Endothelial cell of umbilical vein (primary cell): ENCODE results near the gene M1AP. TPM values are rescaled to one million over a fixed set of nuclear protein-coding genes. Genes with fewer than 3 reads are reported as not detected.

ENCODE experiments used
- BruUV-seq: library from RNA; stranded (reverse); fragments of 400-500 nt; replicated peaks from 2 replicates; lab custom pipeline; 2021; lab: Mats Ljungman, UMichigan
- CTCF ChIA-PET: fragments of 300-600, 350-600 bp; sonication (Branson Sonifier 250); formaldehyde crosslinking; loops from one replicate; lab custom pipeline; 2021; ENCODE audit warnings: antibody characterized with exemption, inconsistent platforms; lab: Charles Lee
- POLR2A ChIA-PET: fragments of 300-600, 350-600 bp; sonication (Branson Sonifier 250); formaldehyde crosslinking; loops from one replicate; lab custom pipeline; 2021; ENCODE audit warnings: antibody characterized with exemption, inconsistent platforms; lab: Charles Lee
- DNase-seq: peaks from one replicate; pipeline ENCODE4 v3.0.0-alpha.2; 2011; ENCODE audit warnings: low read depth, low spot score
- FAIRE-seq: peaks from 2 replicates; lab custom pipeline; 2011; peaks lifted over from hg19 to GRCh38; lab: Jason Lieb, UNC
- H2AFZ ChIP-seq: 2 replicates; pipeline ENCODE4 v1.6.0; 2012; ENCODE audit warnings: low read depth, low read length, control low read depth, inconsistent platforms
- H3K27ac ChIP-seq: 2 replicates; pipeline ENCODE4 v1.5.1; 2011; ENCODE audit warnings: low read depth, mild to moderate bottlenecking, control low read depth, low read length, moderate library complexity; ENCODE audit not compliant: insufficient read depth
- H3K27me3 ChIP-seq, 2 experiments: 2 replicates each; pipeline versions ENCODE4 v1.6.0 to v1.6.1; 2011; ENCODE audit warnings: low read length in 2 of 2, mixed read lengths in 1 of 2; ENCODE audit not compliant: control insufficient read depth in 2 of 2, insufficient read depth in 2 of 2
- H3K36me3 ChIP-seq, 2 experiments: 2 replicates in 1 of 2; 3 replicates in 1 of 2; pipeline ENCODE4 v1.5.1; 2011; ENCODE audit warnings: low read length in 2 of 2, mild to moderate bottlenecking in 1 of 2, moderate library complexity in 1 of 2; ENCODE audit not compliant: control insufficient read depth in 2 of 2, insufficient read depth in 2 of 2; ENCODE audit errors: extremely low read depth in 1 of 2
- H3K4me1 ChIP-seq: 3 replicates; pipeline ENCODE4 v1.5.1; 2011; ENCODE audit warnings: mild to moderate bottlenecking, low read length; ENCODE audit not compliant: control insufficient read depth, insufficient read depth; ENCODE audit errors: extremely low read depth
- H3K4me2 ChIP-seq: 2 replicates; pipeline ENCODE4 v1.6.1; 2011; ENCODE audit warnings: low read length, control low read depth, mixed read lengths; ENCODE audit not compliant: insufficient read depth
- H3K4me3 ChIP-seq, 3 experiments: fragments of 200-600 bp in 1 of 3; sonication (generic), shearing (Covaris generic) in 1 of 3; replicated peaks in 1 of 3; 2 replicates each; pipeline ENCODE4 v1.5.1; 2011 to 2016; ENCODE audit warnings: control low read depth in 3 of 3, low read length in 3 of 3, mild to moderate bottlenecking in 2 of 3, inconsistent platforms in 1 of 3, low read depth in 1 of 3, moderate library complexity in 1 of 3; ENCODE audit not compliant: insufficient read depth in 1 of 3
- H3K79me2 ChIP-seq: 2 replicates; pipeline ENCODE4 v1.6.0; 2012; ENCODE audit warnings: low read length, inconsistent platforms; ENCODE audit not compliant: control insufficient read depth, insufficient read depth
- H3K9ac ChIP-seq: replicated peaks from 2 replicates; pipeline ENCODE3; 2011; ENCODE audit warnings: low read length, control low read depth; ENCODE audit not compliant: insufficient read depth; ENCODE audit errors: extremely low read depth
- H3K9me1 ChIP-seq: replicated peaks from 3 replicates; pipeline ENCODE4 v1.6.0; 2011; ENCODE audit warnings: mild to moderate bottlenecking, low read length; ENCODE audit not compliant: control insufficient read depth, insufficient read depth; ENCODE audit errors: extremely low read depth
- H3K9me3 ChIP-seq: replicated peaks from 2 replicates; pipeline ENCODE4 v1.5.1; 2012; ENCODE audit warnings: low read length, inconsistent platforms; ENCODE audit not compliant: control insufficient read depth, insufficient read depth
- H4K20me1 ChIP-seq: replicated peaks from 2 replicates; pipeline ENCODE3; 2011; ENCODE audit warnings: mild to moderate bottlenecking, low read length; ENCODE audit not compliant: control insufficient read depth, insufficient read depth; ENCODE audit errors: extremely low read depth
- CTCF ChIP-seq, 2 donors: IDR thresholded peaks; 1 replicate in 1 of 2; 2 replicates in 1 of 2; pipeline ENCODE4 v1.5.1; 2011; ENCODE audit warnings: low read length in 2 of 2, mild to moderate bottlenecking in 2 of 2, moderate library complexity in 2 of 2, control low read depth in 1 of 2, inconsistent platforms in 1 of 2, low read depth in 1 of 2; ENCODE audit not compliant: insufficient read depth in 1 of 2; ENCODE audit errors: extremely low read depth in 1 of 2
- EZH2 ChIP-seq: IDR thresholded peaks from 2 replicates; pipeline ENCODE4 v1.6.1; 2012; ENCODE audit warnings: borderline replicate concordance, low read depth, mild to moderate bottlenecking, moderate library complexity, low read length, inconsistent platforms; ENCODE audit not compliant: severe bottlenecking
- FOS ChIP-seq: IDR thresholded peaks from 2 replicates; pipeline ENCODE4 v1.6.1; 2011; ENCODE audit warnings: mild to moderate bottlenecking, low read length, moderate library complexity, borderline replicate concordance; ENCODE audit not compliant: insufficient read depth
- GATA2 ChIP-seq: IDR thresholded peaks from 2 replicates; pipeline ENCODE4 v1.7.0; 2011; ENCODE audit warnings: low read depth, mild to moderate bottlenecking, moderate library complexity, mixed read lengths, low read length; ENCODE audit not compliant: insufficient read length, insufficient read depth
- JUN ChIP-seq: IDR thresholded peaks from 2 replicates; pipeline ENCODE4 v1.6.1; 2011; ENCODE audit warnings: borderline replicate concordance, low read depth; ENCODE audit not compliant: insufficient read length, insufficient read depth
- MAX ChIP-seq: IDR thresholded peaks from 2 replicates; pipeline ENCODE4 v1.6.1; 2011; ENCODE audit not compliant: insufficient read depth, insufficient read length
- MYC ChIP-seq: IDR thresholded peaks from one replicate; pipeline ENCODE4 v1.6.1; 2011; ENCODE audit warnings: mild to moderate bottlenecking, low read depth, low read length
- POLR2A ChIP-seq: IDR thresholded peaks from 2 replicates; pipeline ENCODE4 v1.6.1; 2012; ENCODE audit warnings: low read depth, mild to moderate bottlenecking, control low read depth, low read length
- POLR2AphosphoS5 ChIP-seq: IDR thresholded peaks from 2 replicates; pipeline ENCODE4 v1.6.1; 2012; ENCODE audit warnings: low read depth, mild to moderate bottlenecking, control low read depth, low read length, moderate library complexity; ENCODE audit not compliant: insufficient read depth
- dilution Hi-C: fragments of 300-500 bp; cut with MboI; formaldehyde crosslinking; loops from one replicate; pipeline ENCODE4 v1.15.0; 2019; ENCODE audit warnings: low sequenced_read_pairs; ENCODE audit not compliant: extremely low pct_ligation_motif_present
- intact Hi-C: fragments of 100-400 bp; cut with micrococcal nuclease; formaldehyde crosslinking; loops from one replicate; pipeline ENCODE4 v1.10.0; 2022
- polyA plus RNA-seq, 4 experiments: library from polyadenylated mRNA; depleted of rRNA in 3 of 4; stranded (reverse) in 3 of 4; unstranded in 1 of 4; fragments of >200 nt; gene quantifications; 2 replicates each; pipeline versions ENCODE4 v1.2.1 to v1.2.3, GENCODE V29; 2011 to 2012; ENCODE audit warnings: missing spikeins in 1 of 4
- total RNA-seq: library from RNA; stranded (reverse); gene quantifications from 2 replicates; pipeline ENCODE4 v1.2.3, GENCODE V29; 2021

The M1AP gene
- total and polyA plus RNA-seq, 2 donors (not counting 3 experiments of a cell fraction or from before 2014, with no cell fraction given): 0.04 TPM; not detected in 1

DNA sequence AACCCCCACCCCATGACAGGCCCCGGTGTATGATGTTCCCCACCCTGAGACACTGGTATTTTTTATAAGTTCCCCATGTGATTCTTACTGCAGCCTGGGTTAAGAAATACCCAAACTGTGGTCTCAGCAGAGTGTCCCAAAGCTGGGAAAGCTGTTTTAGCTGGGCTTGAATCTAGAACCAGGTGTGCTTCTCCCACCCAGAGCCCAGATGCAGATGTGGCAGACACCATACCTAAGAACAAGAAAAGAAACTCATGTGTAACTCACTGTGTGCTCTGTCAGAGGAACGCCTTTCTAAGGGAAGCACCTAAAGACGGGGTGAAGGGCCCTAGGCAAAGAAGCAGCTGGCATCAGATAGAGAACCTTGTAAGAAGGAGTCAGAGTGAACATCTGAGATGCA, 69.7 kb downstream of the M1AP start:
- no TSS peak for BruUV-seq
- no peak overlapping the region for H3K27ac ChIP-seq
- peaks cover 8 to 9% of the 10 kb centered on the region in 2 experiments for H3K27me3 ChIP-seq
- no peak overlapping the region for H2AFZ ChIP-seq
- DNase-seq: no peak
- no peaks in the 10 kb centered on the region for H3K9me3 ChIP-seq
- no peaks in the 10 kb centered on the region for H4K20me1 ChIP-seq
- dilution Hi-C loops (no loop called here), intact Hi-C loops (no loop called here)
- ChIA-PET CTCF (interaction anchor here (1.0 to 1.8 kb wide), 2 partner anchors 71 to 96 kb away, joined by 4 to 6 read pairs; partner anchors contain the start of genes CCDC142, PCGF1 and TTC31), POLR2A (interaction anchor here (0.6 kb wide), 1 partner anchor 552 kb away, joined by 3 read pairs; no protein-coding TSS in a partner anchor)
- no peaks in the 10 kb centered on the region for H3K79me2 ChIP-seq
- H3K9ac ChIP-seq: no peak overlapping the region
- TF ChIP-seq MAX: no peak
- TF ChIP-seq MYC: no peak
- TF ChIP-seq CTCF (IDR thresholded peaks at IDR 0.05; ENCODE audit: extremely low read depth in 1 of 2, insufficient read depth in 1 of 2, low read depth in 1 of 2, low read length in 2 of 2): no peak
- TF ChIP-seq FOS: no peak
- no peak for TF ChIP-seq EZH2
- no peak for TF ChIP-seq JUN
- no peak for TF ChIP-seq GATA2
- no peak for TF ChIP-seq POLR2AphosphoS5
- TF ChIP-seq POLR2A: no peak
- no peak for FAIRE-seq
- no peak overlapping the region for H3K4me2 ChIP-seq
- no peaks in the 10 kb centered on the region for H3K9me1 ChIP-seq
- H3K4me1 ChIP-seq: peaks cover 7% of the 10 kb centered on the region
- no peaks in the 10 kb centered on the region for H3K36me3 ChIP-seq
- H3K4me3 ChIP-seq: no peak overlapping the region
